ENCODE measurements around the gene KBTBD4. TPM values are rescaled to one million over a fixed set of nuclear protein-coding genes. Genes with fewer than 3 reads are reported as not detected.

Gene KBTBD4
- total and polyA plus RNA-seq, 2 of the 8 experiments (the other 6 are each of a cell fraction or from before 2014, with no cell fraction given) = 12.0 to 19.5 TPM

DNA sequence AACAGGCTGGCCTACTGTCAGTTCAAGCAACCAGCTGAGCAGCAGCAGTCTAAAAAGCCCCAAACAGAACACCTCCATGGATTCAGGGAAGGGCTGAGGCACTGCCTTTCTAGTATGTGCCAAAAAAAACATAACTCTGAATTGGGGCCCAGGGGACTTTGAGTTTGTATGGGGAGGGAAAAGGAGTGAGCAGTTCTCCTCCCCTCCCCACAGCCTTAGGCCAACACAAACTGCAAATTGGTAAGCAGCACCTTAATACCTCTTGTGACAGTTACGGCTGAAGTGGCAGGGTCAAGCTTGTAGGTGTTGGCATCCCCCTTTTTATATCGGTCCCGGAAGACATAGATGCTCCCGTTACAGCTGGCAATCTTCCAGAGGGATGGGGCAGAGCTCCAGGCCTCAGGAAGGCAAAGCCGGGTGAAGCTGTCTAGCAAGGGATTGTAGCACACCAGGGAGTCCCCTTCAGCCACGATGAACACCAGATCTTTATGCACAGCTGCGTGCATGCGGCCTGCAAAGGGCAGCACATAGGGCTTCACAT is 6.0 kb downstream of the KBTBD4 start:
- Histone ChIP-seq H2AFZ (ENCODE audit: low read length) (no peak overlapping the region), H3K4me2 (ENCODE audit: insufficient read depth in 1 of 2, low read depth in 2 of 2, low read length in 2 of 2) (no peak overlapping the region), H3K79me1 (ENCODE audit: low read depth, low read length) (peaks cover 8% of the 10 kb centered on the region; the same call in 1 of the 2 replicates), H2BK12ac (ENCODE audit: low read depth, low read length) (no peak overlapping the region), H2BK15ac (ENCODE audit: low read length) (no peak overlapping the region), H3K9me3 (ENCODE audit: insufficient read depth in 2 of 2, low read depth in 1 of 2, low read length in 1 of 2) (no peaks in the 10 kb centered on the region), H4K8ac (ENCODE audit: extremely low read depth, insufficient read depth, low read length) (no peak overlapping the region), H3K27ac (ENCODE audit: low read depth, low read length) (no peak overlapping the region), H3K79me2 (ENCODE audit: control insufficient read depth in 1 of 2, insufficient read depth in 2 of 2, low read length in 2 of 2) (peaks cover 0 to 15% of the 10 kb centered on the region in 2 experiments; a peak in 2 of 4 replicates), H4K91ac (replicated peaks; ENCODE audit: insufficient read length, low read length) (no peak overlapping the region), H3K4me1 (replicated peaks in 1 of 4; ENCODE audit: control insufficient read depth in 3 of 4, insufficient read depth in 4 of 4, low read length in 3 of 4) (peaks cover 0 to 2% (median under 1%) of the 10 kb centered on the region in 4 experiments; a peak in 2 of 7 replicates), H3K27me3 (replicated peaks in 1 of 4; ENCODE audit: control insufficient read depth in 3 of 4, extremely low read depth in 1 of 4, insufficient read depth in 3 of 4, low read length in 3 of 4) (no peaks in the 10 kb centered on the region), H3K36me3 (ENCODE audit: control insufficient read depth in 2 of 4, insufficient read depth in 4 of 4, low read length in 3 of 4) (peaks cover 11 to 46% (median 24%) of the 10 kb centered on the region in 4 experiments), H3K14ac (ENCODE audit: insufficient read length) (no peak overlapping the region), H2AK5ac (ENCODE audit: low read depth, low read length) (no peak overlapping the region), H2BK120ac (replicated peaks; ENCODE audit: low read depth, low read length) (no peak overlapping the region), H3K9ac (replicated peaks in 1 of 4; ENCODE audit: extremely low read depth in 1 of 4, low read depth in 3 of 4, low read length in 3 of 4) (no peak overlapping the region), H3K23ac (ENCODE audit: insufficient read length) (no peak overlapping the region), H3K23me2 (ENCODE audit: low read depth, low read length) (no peaks in the 10 kb centered on the region), H3K4ac (replicated peaks; ENCODE audit: insufficient read length, low read depth, low read length) (no peak overlapping the region), H4K5ac (ENCODE audit: insufficient read length, low read depth, low read length) (no peak overlapping the region), H3K4me3 (ENCODE audit: extremely low read depth in 1 of 4, insufficient read depth in 2 of 4, low read depth in 3 of 4, low read length in 4 of 4) (no peak overlapping the region), H3K56ac (replicated peaks; ENCODE audit: insufficient read length, low read depth, low read length) (no peak overlapping the region), H3K18ac (ENCODE audit: extremely low read depth, low read length) (no peak overlapping the region), H2BK5ac (ENCODE audit: low read depth, low read length) (no peak overlapping the region), H4K20me1 (replicated peaks in 1 of 2; ENCODE audit: control insufficient read depth in 1 of 2, insufficient read depth in 2 of 2, low read length in 2 of 2) (peaks cover 0 to 8% of the 10 kb centered on the region in 2 experiments), H2BK20ac (ENCODE audit: low read length) (no peak overlapping the region)
- 88% methylated on average over 8 of the region's 8 CpGs; no CpG with 5 or more reads in 1 of the 2 experiments for WGBS, 2 experiments (ENCODE audit: extremely low coverage in 1 of 2, insufficient coverage in 1 of 2, insufficient read length in 1 of 2, insufficient replicate concordance in 2 of 2, low coverage in 1 of 2, low lambda C conversion rate in 2 of 2, missing lambda C conversion rate in 1 of 2)
- no peak for FAIRE-seq
- POLR2A ChIA-PET (ENCODE audit: partially characterized antibody) = interaction anchor here (0.7 to 4.2 kb wide), 9 partner anchors 9 to 155 kb away, joined by 3 to 25 read pairs (median 5); partner anchors contain the start of genes C1QTNF4, CELF1 and FAM180B
- DNase-seq (ENCODE audit: low read depth in 1 of 2, low spot score in 2 of 2) = no peak
- TF ChIP-seq POLR2AphosphoS5 (IDR thresholded peaks at IDR 0.05; ENCODE audit: low read depth, low read length) (0 out of 2 replicates have a peak, but pooled peaks have one; percentile 4), HDAC6 (IDR thresholded peaks at IDR 0.05; ENCODE audit: low read depth, low read length) (no peak)
- CTCF ChIA-PET (ENCODE audit: partially characterized antibody) = interaction anchor here (2.0 kb wide), 1 partner anchor 45 kb away, joined by 5 read pairs; no protein-coding TSS in a partner anchor
